ENCODE results near the gene TUBGCP2.
"Not testable (repeated sequence)": the region's sequence is repeated elsewhere in the genome, so short reads cannot be mapped to it uniquely, and the experiment has no call there.

The TUBGCP2 gene

DNA sequence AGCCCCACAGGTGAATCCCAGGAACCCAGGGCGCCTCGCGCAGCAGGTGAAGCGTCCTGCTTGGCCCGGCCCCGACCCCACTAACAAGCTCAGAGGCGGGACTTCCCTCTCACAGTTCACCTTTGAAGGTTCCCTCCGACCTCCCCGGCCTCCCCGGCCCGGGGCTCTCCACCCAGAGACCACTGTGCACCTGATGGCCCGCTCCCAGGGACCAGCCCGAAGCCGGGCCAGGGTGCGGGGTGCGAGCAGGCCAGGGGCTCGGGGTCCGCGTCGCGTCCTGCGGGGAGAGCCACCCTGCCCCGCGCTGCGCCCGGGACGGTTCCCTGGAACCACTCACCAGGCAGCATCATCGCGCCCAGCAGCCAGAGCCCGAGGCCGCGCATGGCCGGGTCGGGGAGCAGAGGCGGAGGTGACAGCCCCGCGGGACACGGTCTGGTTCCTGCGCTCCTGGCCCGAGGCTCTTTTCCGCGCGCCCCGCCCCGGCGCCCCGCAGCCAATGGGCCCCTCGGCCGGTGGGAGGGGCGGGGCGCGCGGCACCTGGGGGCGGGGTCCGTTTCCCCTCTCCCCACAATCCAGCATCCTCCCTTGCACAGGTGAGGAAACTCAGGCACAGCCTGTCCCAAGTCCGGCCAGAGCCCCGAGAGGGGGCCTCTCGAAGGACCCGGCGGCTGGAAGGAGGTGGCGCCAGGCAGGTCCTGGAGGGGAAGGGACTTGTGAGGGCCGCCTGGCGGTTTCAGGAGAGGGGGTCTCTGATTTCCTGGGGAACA lies 32.1 kb downstream of the TUBGCP2 start, which contains the start of gene ADAM8:
ADAM8 (minus strand) TSS at position 434 of the 767 bp plus-strand sequence; CDS start at position 383, 51 bp downstream.
- DNase-seq: no peak

DNA sequence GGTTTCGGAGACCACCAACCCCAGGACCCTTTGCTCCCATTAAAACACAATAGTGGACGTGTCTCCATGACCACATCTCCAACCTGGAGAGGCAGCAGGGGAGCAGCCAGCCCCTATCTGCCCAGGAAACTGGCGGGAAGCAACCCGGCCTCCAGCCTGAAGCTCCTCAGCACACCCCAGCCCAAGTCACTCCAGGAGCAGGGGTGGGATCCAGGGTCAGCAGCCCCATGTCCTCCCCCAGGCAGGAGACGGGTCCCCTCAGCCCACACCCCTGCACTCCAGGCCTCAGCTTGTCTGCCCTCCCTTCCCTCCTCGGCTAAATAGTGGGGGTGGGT lies 32.6 kb downstream of the TUBGCP2 start:
- no peak for DNase-seq

DNA sequence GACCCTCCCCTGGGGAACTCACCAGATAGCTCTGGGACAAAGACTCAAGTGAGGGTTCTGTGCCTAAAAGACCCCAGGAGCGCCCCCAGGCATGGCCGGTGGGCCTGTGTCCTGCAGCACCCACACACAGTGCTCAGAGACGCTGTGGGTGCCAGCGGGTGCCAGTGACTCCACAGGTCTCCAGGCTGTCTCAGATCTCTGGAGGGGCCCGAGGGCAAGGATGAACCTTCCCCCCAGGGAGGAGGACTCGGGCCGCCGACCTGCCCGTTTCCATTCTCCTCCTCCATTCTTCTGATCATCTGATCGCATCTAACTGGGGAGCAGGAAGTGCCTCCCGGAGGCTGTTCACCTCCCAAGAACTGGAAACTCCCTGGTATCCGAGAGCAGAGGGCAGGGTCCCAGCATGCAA lies 33.0 kb downstream of the TUBGCP2 start:
- DNase-seq: no peak

DNA sequence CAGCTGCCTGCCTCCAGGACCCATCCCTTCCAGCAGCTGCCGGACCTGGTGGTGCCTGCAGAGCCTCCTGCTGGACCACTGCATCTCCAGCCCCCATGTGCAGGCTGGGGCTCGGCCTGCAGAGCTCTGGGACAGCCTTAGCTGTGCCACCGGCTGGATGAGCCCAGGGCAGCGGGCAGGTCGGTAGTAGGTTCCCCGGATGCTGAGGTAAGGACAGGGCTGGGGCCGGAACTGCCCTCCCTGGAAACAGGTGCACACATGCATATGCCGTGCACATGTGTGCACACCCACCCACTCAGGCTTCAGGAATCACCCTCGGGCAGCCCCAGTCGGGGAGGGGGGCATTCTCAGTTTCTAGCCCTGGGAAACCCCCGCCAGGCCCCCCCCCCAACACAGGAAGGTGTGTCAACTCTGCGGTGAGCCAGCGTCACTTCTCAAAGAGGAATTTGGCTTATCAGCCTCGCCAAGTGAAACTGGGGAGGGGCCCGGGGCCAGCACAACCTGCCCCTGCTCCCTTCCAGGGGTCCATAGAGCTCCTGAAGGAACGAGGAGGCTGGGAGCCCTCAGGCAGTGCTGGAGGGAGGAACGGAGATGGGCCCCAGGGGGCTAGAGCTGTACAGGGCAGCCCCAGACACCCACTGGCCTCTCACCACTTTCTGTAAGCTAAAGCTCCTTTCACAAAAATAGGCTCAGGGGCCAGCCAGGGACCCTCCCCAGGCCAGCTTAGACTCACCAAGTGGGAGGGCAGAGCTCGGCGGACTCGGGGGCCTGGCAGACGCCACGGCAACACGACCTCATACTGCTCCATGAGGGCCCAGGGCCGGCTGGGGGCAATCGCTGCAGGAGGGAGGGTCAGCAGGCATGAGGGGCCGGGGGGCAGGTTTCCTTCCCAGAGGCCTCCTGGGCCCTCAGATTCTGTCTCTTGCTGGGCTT lies 33.7 kb downstream of the TUBGCP2 start:
- peak in 1 of 2 donors; percentile 15 for DNase-seq

DNA sequence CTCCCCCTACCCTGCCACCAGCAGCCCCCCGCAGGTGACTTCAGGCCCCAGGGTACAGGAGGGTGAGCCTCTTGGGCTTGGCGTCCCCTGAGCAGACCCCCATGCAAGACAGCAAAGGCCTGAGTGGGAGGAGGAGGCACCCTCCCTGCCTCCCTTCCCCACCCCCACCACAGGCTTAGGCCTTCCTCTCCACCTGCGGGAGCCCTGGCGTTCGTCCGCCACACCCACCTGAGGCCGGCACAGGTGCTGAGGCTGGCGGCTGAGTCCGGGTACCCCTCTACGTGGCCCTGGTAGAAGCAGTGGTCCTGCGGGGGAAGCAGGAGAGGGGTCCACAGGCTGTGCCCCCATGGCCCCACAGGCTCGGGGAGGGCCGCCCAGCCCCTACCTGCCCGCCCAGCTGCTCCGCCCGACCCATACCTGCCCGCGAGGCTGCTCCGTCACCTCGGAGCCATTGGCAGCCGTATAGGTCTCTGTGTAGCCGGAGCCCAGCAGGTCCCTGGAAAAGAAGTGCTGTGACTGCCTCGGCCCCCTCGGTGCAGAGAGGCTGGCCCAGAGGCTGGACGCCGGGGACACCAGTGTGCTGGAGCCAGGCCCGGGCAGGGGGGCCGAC lies 35.0 kb downstream of the TUBGCP2 start:
- no peak for DNase-seq

DNA sequence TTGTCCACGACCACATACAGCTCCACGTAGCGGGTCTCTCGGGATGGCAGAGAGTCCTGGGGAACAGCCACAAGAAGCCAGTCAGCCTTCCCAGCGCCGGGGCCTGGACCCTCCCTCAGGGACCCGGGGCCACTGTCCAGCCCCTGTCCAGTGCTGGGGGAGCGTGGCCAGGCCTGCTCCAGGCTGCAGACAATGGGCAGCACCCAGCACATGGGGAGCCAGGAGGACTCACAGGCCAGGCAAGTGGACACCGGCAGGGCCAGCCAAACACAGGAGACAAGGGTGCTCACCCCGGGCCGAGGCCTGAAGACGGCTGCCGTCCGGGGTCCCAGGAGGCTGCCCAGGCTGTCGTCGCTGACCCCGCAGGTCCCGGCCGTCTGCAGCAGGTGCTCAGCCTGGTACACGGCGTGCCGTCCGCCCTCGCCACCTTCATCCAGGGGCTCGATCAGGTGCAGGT lies 35.7 kb downstream of the TUBGCP2 start:
- DNase-seq: no peak

DNA sequence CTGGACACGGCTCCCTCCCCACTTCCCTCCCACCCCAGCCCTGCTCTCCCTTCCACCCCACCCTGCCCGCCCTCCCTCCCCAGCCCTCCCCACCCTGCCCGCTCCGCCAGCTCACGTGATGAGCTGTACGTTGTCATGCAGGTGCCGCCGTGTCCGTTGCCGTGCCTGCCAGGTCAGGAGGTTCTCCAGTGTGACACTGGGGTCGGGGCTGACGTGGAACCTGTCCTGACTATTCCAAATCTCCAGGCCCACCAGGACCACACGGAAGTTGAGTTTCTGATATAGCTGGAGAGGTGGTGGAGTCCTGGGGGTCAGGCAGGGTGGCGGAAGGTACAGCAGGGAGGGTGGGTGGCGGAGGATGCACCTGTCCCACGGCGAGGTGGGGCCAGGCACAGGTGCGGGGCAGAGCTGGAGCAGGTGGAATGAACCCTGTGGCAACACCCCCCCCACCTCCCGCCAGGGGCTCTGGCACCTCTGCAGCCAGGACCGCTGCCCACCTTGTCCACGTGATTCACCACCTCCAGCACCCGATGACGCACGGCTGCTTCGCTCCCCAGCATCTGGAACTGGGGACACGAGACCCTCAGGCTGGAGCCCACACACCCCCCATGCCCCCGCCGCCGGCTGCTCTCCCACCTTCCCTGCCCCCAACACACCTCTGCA lies 36.2 kb downstream of the TUBGCP2 start:
- DNase-seq: no peak

DNA sequence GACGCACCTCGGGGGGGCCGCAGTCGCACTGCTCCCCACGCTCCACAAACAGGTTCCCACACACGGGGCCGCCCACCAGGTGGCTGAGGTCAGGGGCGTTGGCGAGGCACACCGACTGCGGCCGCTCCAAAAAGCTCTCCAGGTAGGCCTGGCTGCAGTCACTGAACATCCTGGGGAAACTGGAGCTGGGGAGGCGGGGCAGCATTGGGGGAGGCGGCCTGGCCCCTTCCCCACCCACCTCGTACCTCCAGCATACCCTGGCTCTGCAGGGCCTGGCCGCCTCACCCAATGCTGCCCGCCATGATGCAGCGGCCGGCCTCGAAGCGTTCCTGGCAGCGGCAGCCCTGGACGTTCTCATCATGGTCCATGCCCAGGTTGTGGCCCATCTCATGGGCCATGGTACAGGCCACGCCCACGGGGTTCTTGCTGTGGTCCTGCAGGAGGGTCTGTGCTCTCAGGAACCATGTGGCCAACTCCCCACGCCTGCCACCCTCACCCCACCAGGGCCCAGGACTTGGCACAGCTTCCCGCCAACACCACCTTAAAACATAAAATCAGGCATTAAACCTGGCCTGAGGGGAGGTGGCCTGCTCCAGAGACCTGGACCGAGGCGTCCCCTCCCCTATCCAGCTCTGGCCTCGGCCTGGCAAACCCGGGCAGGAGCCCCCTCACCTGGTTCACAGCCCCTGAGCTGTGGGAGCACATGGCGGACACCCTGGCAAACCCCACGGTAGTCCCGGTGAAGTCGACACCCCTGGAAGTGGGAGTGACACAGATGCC lies 37.0 kb downstream of the TUBGCP2 start:
- no peak for DNase-seq

DNA sequence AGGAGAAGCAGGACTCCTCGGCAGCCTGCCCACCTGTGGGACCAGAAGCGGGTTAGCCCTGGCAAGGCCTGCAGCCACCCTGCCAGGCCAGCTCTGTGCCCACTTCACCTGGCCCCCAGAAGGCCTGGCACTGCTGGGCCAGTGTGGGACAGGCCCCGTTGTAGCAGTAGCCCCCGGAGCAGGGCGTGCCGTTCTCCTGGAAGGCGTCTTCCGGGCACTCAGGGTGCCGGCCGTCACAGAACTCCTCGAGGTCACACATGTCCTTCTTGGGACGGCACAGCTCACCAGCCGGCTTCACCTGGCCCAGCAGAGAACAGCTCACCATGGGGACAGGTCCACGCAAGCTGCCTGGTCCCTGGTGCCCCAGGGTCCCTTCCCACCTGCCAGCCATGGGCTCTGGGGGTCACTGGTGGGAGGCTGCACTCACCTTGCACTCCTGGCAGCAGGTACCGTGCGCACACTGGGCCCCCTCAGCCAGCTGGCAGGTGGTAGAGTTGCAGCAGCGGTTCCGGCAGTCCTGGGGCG lies 37.8 kb downstream of the TUBGCP2 start:
- DNase-seq: no peak

DNA sequence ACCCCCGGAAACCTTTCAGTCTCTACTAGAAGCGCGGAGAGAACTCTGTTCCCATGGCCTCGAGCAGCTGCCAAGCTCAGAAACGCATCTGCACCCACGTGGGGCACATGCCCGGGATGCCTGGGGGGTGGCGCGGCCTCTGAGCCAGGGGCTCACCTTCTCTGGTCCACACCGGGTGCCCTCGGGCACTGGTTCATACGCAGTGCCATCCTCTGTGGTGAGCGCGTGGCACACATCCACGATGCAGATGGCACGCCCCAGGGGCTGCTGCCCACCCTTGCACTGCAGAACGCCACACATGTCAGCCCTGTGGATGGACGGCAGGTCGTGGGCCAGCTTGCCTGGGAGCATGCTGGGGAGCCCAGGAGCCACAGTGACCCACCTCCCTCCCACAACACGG lies 38.5 kb downstream of the TUBGCP2 start:
- DNase-seq: no peak

DNA sequence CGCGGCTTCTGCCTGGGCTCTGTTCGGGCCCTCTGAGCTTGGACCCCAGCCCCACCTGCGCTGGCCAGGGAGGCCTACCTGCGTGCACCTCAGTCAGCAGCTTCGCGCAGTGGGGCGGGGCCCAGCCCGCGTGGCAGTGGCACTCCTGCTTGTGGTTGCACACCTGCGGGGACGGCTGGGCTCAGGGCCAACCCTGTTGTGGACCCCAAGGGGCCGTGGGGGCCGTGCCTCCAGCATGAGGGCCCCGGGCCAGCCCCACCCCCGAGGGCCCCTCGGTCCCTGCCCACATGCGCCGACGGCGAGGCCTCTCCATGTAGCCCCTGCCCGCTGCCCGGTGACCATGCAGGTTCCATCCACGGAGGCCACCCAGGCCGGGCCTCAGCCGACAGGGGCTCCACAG lies 39.3 kb downstream of the TUBGCP2 start:
- no peak for DNase-seq

DNA sequence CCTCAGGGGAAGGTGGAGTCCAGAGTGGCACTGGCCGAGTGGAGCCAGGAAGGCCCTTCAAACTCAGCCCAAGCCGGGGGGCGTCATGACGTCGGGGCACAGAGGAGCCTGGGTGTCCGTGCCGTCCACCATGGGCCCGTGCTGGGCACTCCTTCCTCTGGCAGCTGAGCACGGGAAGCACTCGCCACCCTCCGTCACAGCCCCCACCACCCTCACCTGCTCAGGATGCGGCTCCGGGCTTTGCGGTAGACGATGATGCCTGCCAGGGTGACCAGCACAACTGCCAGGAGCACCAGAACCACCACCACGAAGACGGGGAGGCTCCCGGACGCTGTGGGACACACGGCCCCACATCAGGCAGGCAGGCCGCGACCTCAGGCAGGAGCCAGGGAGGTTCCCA lies 40.1 kb downstream of the TUBGCP2 start:
- no peak for DNase-seq

DNA sequence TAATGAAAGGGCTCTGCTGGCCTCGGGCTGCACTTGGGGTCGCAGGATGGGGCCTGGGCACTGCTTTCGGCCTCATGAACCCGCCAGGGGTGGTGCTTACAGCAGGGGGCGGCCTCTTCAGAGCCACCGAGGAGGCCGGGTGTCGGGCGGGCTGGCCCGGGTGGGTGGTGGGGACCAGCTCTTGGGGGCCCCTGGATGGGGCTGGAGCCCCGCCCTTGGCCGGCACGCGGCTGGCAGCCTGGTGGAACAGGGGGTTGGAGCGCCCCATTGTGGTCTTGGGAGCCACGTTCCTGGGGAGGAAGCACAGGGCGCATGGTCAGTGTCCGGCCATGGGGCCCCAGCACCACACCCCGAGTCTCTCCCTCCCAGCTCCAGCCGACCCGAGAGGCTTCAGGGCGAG lies 40.8 kb downstream of the TUBGCP2 start:
- DNase-seq: no peak

DNA sequence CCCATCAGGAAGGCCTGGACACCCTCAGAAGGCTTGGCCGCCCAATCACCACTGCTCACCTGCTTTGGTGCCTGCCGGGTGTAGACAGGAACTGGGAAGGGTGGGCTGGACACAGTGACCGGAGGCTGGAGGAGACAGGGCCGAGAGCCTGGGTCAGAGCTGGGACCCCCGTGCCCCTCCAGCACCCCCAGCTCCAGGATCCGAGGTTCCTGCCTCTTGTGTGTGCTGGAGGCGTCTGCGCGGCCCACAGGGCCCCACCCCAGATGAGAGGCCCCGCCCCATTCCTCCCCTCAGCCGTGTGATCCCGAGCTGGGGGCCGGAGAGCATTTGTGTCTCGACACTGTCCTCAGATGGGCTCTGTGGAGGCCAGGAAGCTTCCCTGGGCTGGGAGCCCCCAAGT lies 41.4 kb downstream of the TUBGCP2 start:
- DNase-seq: no peak

DNA sequence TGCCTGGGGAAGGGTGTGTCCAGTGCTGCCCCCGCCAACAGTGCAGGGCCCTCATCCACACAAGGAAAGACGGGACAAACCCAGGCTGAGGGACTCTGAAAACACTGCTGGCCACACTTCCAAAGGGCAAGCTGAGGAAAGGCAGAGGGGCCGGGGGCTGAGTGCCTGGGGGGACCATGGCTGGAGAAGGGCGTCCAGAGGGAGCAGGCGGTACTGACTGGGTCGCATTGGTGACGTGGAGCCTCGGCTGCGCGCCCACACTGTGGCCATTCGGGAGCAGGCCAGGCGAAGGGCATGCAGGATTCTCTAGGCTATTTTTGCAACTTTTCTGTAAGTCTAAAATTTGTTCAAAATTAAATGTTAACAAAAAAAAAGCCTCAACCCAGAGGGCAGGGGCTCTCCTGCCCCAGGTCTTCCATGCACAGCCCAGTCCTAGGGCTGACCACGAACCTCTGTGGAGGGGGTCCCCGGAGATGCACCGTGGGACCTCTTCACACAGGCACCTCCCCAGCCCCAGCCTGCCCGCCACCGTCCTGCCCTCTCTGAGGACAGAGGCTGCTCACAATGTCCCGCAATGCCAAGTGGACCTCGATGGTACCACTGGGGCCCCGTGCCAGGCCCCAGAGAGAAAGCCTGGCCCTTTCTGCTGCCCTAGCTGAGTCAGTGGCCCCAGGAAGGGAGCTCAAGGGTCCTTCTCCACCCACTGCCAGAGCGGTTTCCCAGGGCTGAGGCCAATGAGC lies 42.4 kb downstream of the TUBGCP2 start:
- no peak for DNase-seq

DNA sequence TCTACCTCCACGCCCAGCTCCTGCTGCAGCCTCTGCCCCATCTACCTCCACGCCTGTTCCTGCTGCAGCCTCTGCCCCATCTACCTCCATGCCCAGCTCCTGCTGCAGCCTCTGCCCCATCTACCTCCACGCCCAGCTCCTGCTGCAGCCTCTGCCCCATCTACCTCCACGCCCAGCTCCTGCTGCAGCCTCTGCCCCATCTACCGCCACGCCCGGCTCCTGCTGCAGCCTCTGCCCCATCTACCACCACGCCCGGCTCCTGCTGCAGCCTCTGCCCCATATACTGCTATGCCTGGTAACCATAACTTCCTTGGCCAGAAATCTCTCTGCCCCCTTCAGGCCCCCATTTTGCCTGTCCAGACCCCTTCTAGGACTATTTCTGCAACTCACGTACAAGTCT lies 43.6 kb downstream of the TUBGCP2 start:
- not testable (repeated sequence) for DNase-seq

DNA sequence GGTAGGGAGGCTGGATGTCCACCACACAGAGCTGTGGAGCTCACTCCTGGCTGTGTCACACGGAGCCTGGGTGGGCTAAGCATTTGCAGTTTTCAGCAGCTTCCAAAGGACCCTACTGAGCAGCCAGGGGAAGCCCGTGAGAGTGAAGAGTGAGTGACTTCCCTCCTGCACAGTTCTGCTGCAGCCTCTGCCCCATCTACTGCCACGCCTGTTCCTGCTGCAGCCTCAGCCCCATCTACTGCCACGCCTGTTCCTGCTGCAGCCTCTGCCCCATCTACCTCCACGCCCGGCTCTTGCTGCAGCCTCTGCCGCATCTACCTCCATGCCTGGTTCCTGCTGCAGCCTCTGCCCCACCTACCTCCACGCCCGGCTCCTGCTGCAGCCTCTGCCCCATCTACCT lies 44.2 kb downstream of the TUBGCP2 start:
- peak in 1 of 2 donors; percentile 48 for DNase-seq

DNA sequence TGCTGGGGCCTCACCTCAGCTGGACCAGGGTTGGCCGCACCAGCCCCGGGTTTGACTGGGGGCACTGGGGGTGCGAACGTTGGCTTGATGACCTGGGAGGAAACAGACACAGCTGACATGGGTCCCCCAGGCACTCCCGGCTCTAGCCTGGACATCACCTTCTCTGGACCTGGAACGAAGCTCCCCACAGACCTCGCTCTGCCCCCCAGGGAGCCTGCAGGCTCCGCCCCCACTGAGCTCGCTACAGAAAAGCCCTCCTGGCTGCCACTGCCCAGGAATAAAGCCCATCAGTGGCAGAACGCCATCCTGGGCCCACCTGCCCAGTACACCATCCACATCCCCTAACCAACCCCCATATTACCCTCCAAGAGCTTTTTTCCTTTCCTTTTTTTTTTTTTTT lies 45.0 kb downstream of the TUBGCP2 start:
- no peak for DNase-seq

DNA sequence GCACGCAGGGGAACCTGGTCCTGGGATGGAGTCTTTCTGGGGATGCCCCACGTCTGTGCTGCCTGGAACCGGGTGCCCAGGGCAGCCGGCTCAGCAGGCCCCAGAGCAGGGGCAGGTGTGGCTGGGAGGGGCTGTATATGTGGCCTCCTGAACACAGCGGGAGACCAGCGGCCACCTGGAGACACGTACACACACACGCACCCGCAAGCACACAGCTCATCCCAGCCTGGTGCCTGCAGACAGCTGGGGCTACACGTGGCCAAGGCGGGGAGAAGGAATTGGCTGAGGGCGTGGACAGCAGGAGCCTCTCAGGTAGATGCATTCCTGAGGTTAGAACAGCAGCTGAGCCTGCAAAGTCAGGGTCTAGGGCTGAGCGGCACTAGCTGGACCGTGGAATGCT lies 46.0 kb downstream of the TUBGCP2 start:
- DNase-seq: no peak

DNA sequence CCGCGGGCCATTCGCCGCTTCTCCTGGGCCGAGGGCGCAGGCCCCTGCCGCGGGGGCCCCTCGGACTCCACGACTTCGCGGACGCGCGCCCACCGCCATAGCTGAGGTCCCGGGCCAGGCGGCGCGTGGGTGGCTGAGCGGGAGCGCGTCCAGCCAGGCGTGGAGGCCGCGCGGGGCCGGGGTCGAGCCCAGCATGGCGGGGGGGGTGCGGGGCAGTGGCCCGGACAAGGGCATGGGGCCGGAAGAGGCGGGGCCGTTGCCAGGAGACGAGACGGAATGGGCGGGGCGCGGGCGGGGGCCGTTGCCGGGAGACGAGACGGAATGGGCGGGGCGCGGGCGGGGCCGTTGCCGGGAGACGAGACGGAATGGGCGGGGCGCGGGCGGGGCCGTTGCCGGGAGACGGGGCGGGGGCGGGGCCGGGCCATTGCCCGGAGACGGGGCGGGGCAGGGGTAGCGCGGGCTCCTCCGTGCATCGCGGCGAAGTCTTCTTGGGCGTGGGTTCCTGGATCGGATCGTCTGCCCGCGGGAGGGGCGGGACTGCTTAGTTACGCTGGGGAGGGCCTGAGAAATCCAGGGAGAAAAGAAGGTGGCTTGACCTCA lies 46.8 kb downstream of the TUBGCP2 start:
- DNase-seq: peak; percentile 67 to 68
